SIG-M5 treated with dmso at 0.1 percent for 504 hours (cell line): Measurements from ENCODE around the gene CASP9.
A peak's percentile ranks its signal among the peaks of the same experiment; 100 is the strongest.
"Not testable (repeated sequence)": the region's sequence is repeated elsewhere in the genome, so short reads cannot be mapped to it uniquely, and the experiment has no call there.

Experiments
- DNase-seq: peaks from one replicate; lab custom pipeline; 2025; ENCODE audit not compliant: unreplicated experiment; lab: John Stamatoyannopoulos, UW

The CASP9 gene

DNA sequence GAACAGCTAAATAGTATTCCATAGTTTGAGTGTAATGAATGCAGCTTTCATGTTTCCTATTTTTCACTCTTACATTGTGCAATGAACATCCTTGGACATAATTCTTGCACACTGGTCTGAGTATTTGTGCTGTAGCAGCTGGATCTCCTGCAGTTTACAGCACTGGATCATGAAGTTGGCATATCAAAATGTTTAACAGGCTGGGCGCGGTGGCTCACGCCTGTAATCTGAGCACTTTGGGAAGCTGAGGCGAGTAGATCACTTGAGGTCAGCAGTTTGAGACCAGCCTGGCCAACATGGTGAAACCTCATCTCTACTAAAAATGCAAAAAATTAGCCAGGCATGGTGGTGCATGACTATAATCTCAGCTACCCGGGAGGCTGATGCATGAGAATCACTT lies 52.9 kb downstream of the CASP9 start:
- DNase-seq: not testable (repeated sequence)

DNA sequence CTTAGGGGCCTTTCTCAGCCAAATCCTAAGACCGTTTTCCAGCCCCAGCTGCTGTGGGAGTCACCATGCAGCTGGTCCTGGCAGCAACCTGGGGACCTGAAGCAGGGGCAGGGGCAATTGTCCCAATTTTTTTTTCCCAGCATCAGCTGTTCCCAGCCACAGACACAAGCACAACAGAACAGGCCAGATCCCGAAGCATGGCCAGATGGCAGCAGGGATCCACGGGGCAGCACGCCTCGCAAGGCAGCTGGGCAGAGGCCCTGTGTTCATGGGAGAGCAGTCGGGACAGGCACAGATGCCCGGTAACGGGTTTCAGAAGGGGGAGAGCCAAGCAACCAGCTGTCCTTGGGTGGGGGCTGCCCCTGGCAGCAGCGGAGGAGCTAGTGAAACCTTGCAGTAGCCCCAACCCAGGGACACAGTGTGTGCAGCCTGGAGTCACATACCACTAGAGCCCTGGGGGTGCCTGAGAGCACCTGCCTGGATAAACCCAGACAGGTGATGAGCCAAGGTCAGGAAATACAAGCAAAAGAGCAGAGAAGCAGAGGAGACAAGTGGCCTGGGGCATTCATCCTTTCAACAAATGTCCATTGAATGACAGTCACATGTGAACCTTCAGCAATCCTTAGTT lies 54.1 kb downstream of the CASP9 start:
- DNase-seq: not testable (repeated sequence)

DNA sequence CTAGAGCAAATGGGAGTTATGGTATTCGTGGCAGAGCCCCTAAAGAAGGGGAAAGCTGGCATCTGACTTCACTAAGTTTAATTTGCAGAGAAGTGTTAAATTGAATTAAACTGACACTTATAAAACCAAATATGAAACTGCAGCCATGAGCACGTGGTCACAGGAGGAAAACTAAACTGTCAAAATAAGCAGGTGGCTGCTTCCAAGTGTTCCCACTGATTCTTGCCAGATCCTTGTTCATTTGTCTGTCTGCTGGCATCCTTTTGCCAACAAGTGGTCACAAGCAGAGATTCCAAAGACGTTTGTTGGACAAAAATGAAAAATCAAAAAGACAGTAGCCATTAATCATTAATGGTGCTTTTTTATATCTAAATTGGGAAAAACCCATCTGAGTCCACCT lies 54.7 kb downstream of the CASP9 start:
- DNase-seq: no peak

DNA sequence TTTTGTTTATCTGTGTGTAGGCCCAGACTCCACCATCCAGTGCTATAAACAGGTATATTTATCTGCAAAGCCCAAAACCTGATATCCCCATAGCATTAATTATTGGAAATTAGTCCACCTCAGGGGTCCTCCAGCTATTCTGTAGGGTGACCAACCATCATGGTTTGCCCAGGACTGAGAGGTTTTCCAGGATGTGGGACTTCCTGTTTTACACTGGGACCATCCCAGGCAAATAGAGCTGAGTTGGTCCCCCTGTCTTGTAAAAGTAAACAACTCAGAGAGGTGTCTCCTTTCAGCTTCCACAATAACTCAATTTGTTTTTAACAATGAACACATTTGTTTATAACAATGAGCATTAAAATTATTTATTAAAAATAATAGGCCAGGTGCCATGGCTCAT lies 55.9 kb downstream of the CASP9 start:
- DNase-seq: no peak

DNA sequence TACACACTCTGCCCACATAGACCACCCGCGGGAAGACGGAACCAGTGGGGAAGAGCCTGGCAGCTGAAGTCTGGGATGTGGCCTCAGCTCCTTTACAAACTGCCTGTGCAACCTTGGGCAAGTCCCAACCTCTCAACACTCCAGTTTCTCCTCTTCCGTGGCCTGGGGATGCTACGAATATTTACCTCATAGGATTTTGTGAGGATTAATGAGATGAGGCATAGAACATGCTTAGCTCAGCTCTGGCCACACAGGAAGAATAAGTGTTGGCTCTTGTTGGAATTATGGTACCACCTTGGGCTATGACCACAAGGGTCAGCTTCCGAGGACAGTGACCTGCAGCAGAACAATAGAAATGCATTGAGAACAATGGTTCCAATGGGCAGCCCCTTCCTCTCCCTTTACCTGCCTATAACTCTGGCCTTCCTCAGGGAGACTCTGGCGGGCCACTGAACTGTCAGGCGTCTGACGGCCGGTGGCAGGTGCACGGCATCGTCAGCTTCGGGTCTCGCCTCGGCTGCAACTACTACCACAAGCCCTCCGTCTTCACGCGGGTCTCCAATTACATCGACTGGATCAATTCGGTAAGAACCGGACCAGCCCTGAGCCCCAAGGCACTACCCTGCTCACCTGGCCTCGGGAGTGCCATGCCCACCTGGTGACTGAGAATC lies 56.9 kb downstream of the CASP9 start:
- DNase-seq: not testable (repeated sequence)

DNA sequence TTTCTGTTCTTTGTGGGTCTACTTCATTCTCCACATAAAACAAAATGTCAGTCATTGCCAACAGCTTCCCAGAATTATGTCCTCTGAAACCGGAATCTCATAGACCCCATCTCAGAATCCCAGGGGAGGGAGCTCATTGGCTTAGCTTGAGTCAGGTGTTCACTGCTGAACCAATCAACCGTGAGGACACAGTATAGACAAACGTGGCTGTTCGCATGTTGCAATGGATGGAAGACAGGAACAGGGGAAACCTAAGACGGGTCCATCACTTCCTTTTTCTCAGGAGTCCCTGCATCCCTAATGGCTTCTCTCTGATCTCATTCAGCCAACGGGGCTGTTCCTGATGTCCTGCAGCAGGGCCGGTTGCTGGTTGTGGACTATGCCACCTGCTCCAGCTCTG lies 58.3 kb downstream of the CASP9 start:
- DNase-seq: no peak

DNA sequence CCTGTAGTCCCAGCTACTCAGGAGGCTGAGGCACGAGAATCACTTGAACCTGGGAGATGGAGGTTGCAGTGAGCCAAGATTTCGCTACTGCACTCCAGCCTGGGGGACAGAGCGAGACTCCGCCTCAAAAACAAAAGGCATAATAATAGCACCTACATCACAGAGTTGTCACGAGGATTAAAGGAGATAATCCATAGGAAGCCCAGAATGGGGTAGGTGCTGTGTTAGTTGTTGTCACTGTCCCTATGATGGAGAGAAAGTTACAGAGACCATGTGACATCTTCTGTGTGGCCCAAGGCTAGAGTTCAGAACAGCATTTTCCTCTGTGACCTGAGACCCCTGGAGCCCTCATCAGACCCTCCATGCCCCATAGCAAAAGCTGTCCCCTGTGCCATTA lies 60.1 kb downstream of the CASP9 start:
- not testable (repeated sequence) for DNase-seq

DNA sequence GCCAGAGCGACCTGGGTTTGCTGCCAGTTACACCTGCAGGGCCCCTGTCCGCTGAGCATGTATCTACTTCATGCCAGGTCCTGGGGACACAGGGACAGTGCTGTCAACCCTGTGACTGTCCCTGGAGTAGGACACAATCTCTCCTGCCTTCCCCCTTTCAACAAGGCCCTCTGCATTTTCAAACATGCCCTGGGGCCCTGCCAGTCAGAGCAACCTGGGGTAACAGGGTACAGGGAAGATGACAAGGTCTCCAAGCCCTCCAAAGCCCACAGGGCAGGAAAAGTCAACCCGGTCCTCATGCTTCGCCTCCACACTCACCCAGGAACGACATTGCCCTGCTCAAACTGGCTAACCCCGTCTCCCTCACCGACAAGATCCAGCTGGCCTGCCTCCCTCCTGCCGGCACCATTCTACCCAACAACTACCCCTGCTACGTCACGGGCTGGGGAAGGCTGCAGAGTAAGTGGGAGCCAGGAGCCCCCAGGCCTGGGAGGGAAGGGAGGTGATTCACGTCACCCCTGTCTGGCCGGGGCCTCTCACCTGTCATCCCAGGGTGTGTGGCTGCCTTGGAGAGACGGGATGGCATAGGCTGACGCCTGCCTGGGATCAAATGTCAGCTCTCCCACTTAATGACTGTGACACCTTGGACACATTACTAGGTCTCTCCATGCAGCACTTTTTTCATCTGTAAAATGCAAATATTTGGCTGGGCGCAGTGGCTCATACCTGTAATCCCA lies 60.8 kb downstream of the CASP9 start:
- not testable (repeated sequence) for DNase-seq

DNA sequence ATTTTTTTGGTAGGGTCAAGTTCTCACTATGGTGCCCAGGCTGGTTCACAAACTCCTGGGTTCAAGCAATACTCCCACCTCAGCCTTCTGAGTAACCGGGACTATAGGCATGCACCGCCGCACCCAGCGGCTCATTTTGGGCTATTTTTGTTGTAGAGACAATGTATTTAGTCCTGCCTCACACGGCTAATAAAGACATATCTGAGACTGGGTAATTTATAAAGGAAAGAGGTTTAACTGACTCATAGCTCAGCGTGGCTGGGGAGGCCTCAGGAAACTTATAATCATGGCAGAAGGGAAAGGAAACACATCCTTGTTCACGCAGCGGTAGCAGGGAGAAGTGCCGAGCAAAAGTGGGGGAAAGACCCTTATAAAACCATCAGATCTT lies 63.3 kb downstream of the CASP9 start:
- no peak for DNase-seq

DNA sequence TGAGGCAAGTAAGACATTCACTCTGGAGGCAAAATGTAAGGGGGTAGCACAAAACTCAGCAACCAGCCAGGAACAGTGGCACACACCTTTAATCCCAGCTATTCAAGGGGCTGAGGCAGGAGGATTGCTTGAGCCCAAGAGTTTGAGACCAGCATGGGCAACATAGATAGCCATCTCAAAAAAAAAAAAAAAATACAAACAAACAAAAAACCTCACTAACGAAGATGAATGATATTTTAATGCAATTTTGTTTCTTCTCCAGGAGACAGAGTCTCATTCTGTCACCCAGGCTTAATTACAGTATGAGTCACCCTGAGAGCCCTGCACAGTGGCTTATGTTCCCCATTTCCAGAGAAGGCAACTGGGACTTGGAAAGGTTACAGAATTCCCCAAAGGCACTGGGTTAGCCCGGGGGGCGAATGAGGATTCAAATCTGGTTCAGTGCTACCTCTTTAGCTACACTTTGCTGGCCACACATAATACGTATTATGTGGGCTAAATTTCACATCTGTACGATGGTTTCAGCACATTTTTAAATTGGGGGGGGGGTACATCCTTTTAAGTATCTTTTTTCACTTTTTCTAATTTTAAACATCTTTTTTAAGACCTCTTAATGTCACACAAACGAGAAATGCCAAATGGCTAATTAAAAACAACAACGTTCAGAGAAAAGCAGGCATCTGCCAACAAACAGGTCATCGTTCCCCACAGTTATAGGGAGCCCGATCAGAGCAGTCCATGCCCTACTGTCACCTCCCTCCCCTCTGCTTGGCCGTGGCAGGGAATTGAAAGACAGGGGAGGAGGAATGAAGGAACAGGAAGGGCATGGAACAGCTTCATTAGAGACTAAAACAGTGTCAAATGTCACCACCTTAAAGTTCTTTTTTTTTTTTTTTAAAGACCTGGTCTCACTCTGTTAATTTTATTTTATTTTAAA lies 64.0 kb downstream of the CASP9 start:
- no peak for DNase-seq

DNA sequence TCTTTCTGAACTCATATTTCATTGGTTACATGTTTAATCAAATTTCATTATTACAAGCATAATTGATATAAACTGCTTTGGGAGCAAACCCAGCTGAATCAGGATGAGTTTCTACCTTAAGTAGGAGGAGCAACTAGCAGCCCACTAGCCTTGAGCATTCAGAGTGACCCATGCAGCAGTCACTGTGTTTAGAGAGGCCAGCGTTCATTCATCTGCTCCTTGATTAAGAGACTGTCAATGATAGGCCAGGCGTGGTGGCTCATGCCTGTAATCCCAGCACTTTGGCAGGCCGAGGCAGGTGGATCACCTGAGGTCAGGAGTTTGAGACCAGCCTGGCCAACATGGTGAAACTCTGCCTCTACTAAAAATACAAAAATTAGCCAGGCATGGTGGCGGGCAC lies 65.6 kb downstream of the CASP9 start:
- not testable (repeated sequence) for DNase-seq

DNA sequence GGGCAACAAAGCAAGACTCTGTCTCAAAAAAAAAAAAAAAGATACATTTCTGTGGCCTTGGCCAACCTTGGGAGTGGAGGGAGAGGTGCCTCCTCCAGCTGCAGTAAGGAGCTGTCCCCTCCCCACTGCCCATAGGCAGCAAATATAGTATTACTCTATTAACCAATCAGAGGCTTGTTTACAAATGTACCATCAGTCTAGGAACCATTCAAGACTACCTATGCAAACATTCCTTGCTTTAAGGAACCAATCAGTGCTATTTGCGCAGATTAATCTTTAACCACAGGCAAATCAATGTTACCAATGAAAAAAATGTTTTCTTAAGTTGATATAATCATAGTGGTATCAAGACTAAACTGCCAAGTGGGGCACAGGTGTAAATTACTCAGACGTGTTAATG lies 66.4 kb downstream of the CASP9 start:
- no peak for DNase-seq

DNA sequence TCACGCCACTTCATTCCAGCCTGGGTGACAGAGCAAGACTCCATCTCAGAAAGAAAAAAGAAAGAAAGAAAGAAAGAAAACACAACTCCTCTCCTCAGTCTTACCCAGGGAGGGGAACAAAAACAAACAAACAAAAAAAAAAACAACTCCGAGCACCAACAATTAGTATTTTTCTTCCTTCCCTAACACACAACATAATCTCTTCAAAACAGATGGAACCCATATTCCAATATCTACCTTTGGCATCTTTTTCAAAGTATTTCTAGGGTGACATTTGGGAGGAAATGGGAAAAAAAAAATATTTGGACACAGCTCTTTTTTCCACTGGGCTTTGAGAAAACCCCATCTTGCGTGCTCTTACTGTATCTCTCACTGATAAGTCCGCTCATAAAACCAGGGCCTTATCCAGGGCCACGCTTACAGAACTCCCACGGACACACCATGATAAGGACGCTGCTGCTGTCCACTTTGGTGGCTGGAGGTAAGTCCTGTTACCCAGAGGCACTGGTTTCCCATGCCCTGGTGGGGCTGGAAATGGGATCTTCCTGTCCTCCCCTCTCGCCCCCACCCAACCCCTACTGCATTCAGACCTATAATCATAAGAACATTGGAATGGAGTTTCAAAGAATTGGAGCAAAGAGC lies 67.6 kb downstream of the CASP9 start, which contains the start of gene CELA2A:
TSS of gene CELA2A (plus strand) at position 420 of the 642 bp plus-strand sequence. CDS start at position 442, 22 bp downstream.
- DNase-seq: no peak

DNA sequence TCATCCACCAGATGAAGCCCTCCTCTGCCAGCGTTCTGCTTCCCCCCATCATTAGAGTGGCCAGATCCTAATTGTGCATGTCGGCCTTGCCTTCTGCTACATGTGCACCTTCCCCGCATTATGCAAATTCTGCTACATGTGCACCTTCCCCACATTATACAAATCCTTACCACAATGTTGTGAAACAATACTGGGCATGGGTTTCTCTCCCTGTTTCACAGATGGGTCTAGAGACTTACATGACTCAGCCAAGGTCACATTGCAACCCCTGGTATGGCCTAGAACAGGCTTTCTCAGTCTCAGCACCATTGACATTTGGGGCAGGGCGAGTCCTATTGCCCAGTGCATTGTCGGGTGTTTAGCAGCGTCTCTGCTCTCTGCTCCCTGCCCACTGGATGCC lies 68.5 kb downstream of the CASP9 start:
- peak; percentile 53 for DNase-seq

DNA sequence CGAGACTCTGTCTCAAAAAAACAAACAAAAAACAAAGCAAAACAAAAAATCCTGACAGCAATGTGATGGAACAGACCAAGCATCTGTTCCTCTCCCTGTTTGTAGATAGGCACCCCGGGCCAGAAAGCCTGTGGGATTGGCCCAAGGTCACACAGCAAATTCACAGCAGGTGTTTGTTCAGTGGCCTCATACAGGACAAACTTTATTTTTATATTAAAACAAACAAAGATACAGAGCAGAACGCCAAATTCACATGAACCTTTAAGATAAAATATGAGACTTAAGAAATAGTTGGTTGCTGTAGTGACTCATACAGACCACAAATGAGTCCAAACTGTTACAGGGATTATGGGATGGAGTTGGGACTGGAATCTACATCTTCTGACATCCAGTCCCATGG lies 69.8 kb downstream of the CASP9 start:
- DNase-seq: no peak

DNA sequence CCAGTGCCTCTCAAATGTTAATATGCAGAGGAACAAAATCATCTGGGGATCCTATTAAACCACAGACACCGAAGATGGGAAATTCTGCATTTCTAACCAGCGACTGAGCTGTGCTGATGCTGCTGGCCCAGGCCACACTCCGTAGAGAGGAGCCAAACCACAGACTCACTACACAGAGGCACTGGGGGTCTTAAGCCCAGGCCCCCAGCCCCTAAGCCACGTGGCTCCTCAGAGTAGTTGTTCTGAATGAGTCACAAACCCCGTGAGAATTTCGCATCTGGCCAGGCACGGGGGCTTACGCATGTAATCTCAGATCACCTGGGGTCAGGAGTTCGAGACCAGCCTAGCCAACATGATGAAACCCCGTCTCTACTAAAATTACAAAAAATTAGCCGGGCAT lies 70.3 kb downstream of the CASP9 start:
- no peak for DNase-seq

DNA sequence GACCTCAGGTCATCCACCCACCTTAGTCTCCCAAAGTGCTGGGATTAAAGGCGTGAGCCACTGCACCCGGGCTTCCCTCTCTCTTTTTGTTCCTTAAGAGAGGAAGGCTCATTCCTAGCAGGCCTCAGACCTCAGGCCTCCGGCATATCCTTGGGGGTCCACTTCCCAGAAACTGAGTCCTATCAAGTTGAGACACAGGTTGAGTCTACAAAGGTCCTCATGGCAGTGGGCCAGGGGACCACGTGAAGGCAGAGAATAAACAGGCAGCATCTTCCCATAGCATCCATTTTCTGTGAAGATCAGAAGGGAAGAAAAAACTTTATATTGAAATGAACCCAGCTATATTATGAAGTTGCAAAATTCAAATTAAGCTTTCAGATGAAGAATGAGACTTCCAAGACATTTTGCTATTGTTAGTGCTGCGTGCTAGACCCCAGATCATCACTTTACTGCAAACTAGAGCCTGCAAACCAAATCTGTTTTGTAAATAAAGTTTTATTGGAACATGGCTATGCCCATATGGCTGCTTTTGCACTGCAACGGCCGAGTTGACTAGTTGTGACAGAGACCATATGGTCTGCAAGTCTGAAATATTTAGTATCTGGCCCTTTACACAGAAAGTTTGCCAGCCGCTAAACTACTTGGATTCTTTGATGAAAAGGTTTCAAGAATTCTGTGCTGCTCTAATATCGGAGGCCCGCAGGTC lies 71.0 kb downstream of the CASP9 start:
- no peak for DNase-seq

DNA sequence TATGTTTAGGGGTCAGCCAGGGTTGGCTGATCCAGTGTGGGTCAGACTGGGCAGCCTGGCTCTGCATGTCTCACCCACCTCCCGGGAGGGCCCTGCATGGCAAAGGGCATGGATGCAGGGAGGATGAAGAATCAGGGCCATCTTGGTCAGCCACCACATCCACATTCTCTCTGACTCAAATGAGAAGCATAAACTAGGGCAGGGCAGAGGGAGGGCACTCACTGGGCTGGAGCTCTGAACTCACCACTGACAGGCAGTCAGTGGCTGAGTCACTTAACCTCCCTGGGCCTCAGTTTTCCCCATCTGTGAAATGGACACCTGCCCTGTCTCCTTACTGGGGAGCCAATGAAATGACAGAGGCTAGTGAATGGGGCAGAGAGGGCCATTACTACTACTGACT lies 71.8 kb downstream of the CASP9 start:
- no peak for DNase-seq

DNA sequence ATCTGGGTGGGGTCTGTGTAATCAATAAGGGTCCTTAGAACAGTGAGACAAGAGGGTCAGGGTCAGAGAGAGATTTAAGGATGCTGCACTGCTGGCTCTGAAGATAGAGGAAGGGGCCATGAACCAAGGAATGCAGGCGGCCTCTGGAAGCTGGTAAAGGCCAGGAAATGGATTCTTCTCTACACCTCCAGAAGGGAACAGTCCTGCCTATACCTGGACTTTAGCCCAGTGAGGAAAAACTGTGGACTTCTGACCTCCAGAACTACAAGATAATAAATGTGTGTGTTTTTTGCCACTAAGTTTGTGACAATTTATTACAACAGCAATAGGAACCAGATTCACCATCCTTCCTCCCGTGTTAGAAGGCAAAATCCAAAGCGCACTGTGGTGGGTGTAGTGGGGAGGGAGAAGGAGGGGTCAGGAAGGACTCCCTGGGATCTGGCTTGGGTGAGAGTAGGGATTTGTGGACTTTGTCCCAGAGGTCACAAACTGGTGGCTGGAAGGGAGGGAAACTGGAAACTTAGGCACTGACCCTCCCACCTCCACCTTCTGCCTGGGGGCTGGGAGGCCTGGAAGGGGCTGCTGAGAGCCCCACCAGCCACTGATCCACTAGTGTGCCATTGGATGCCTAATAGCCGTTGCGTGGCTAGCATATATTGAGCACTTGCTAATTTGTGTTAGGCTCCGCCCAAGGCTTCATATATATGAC lies 72.8 kb downstream of the CASP9 start:
- no peak for DNase-seq
